Measurements from ENCODE around the gene IL24.
A peak's percentile ranks its signal among the peaks of the same experiment; 100 is the strongest.

The IL24 gene

GRCh38 chr1:206904423-206905142 is 7.3 kb downstream of the IL24 start:
- H3K9me3 ChIP-seq (ENCODE audit: control insufficient read depth, insufficient read depth, low read length) = no peaks in the 10 kb centered on the region
- no peak overlapping the region for H3K9ac ChIP-seq (ENCODE audit: low read depth, low read length)
- H3K27me3 ChIP-seq (ENCODE audit: control insufficient read depth, insufficient read depth, low read length) = peaks cover 27% of the 10 kb centered on the region
- H3K36me3 ChIP-seq (ENCODE audit: control insufficient read depth, insufficient read depth, low read length) = no peaks in the 10 kb centered on the region
- no peak overlapping the region for H3K27ac ChIP-seq (ENCODE audit: low read depth, low read length)
- H3K4me3 ChIP-seq (ENCODE audit: low read depth, low read length) = no peak overlapping the region
- peaks cover 9% of the 10 kb centered on the region for H3K4me1 ChIP-seq (ENCODE audit: control insufficient read depth, insufficient read depth, low read length)

DNA sequence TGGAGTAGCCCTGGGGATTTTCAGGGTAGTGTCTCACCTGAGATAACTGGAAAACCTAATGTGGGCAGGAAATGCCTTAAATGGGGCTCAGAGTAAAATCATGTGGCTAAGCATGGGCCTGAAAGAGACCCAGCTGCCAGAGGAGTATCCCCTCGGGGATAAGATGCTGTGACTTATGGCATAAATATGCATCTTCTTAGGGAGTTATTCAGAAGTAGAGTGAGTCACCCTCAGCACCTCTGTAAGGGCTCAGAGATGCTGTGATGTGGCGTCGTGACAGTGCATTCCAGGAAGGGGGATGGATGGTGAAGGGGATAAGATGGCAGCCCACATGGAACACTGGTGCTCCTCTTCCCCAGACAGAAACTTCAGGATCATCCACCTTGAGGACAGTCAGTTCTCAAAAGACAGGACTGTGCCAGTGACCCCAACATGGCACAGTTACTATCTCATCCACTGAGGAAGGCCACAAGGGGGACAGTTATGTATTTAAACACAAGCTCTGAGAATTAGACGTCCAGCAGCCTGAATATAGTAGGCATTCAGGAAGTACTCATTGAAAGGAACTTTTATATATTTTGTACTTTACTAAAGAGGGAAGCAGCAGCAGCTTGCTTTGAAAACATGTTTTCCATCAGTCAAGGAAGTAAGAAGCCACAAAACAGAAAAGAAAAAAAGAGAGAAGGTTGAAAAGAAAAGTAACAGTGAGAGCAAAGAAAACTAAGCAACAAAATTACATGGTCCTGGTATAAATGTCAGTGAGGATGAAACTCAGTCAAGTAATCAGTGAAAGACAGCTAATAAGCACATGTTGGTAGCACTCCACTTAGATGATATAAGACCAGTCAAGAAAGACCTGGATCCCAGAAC is 8.3 kb downstream of the IL24 start:
- Histone ChIP-seq H3K36me3 (ENCODE audit: control insufficient read depth, insufficient read depth, low read length) (no peaks in the 10 kb centered on the region), H3K27ac (ENCODE audit: low read depth, low read length) (no peak overlapping the region), H3K4me3 (ENCODE audit: low read depth, low read length) (no peak overlapping the region), H3K4me1 (ENCODE audit: control insufficient read depth, insufficient read depth, low read length) (peaks cover 9% of the 10 kb centered on the region), H3K27me3 (ENCODE audit: control insufficient read depth, insufficient read depth, low read length) (peaks cover 37% of the 10 kb centered on the region), H3K9ac (ENCODE audit: low read depth, low read length) (no peak overlapping the region), H3K9me3 (ENCODE audit: control insufficient read depth, insufficient read depth, low read length) (no peaks in the 10 kb centered on the region)

- peaks cover 9% of the 10 kb centered on the region for H3K4me1 ChIP-seq (ENCODE audit: control insufficient read depth, insufficient read depth, low read length)
- H3K4me3 ChIP-seq (ENCODE audit: low read depth, low read length) = no peak overlapping the region
- H3K36me3 ChIP-seq (ENCODE audit: control insufficient read depth, insufficient read depth, low read length) = no peaks in the 10 kb centered on the region
- H3K27ac ChIP-seq (ENCODE audit: low read depth, low read length) = no peak overlapping the region
- H3K9me3 ChIP-seq (ENCODE audit: control insufficient read depth, insufficient read depth, low read length) = no peaks in the 10 kb centered on the region
- H3K27me3 ChIP-seq (ENCODE audit: control insufficient read depth, insufficient read depth, low read length) = peaks cover 42% of the 10 kb centered on the region
- no peak overlapping the region for H3K9ac ChIP-seq (ENCODE audit: low read depth, low read length)
Observed at GRCh38 chr1:206907304-206907991, 10.2 kb downstream of the IL24 start.

GRCh38 chr1:206908038-206908437 is 10.8 kb downstream of the IL24 start:
- Histone ChIP-seq H3K36me3 (ENCODE audit: control insufficient read depth, insufficient read depth, low read length) (no peaks in the 10 kb centered on the region), H3K9me3 (ENCODE audit: control insufficient read depth, insufficient read depth, low read length) (no peaks in the 10 kb centered on the region), H3K4me3 (ENCODE audit: low read depth, low read length) (no peak overlapping the region), H3K27ac (ENCODE audit: low read depth, low read length) (no peak overlapping the region), H3K4me1 (ENCODE audit: control insufficient read depth, insufficient read depth, low read length) (peaks cover 9% of the 10 kb centered on the region), H3K9ac (ENCODE audit: low read depth, low read length) (no peak overlapping the region), H3K27me3 (ENCODE audit: control insufficient read depth, insufficient read depth, low read length) (peaks cover 42% of the 10 kb centered on the region)

- H3K9ac ChIP-seq (ENCODE audit: low read depth, low read length) = no peak overlapping the region
- H3K4me1 ChIP-seq (ENCODE audit: control insufficient read depth, insufficient read depth, low read length) = peaks cover 9% of the 10 kb centered on the region
- H3K27ac ChIP-seq (ENCODE audit: low read depth, low read length) = no peak overlapping the region
- no peaks in the 10 kb centered on the region for H3K36me3 ChIP-seq (ENCODE audit: control insufficient read depth, insufficient read depth, low read length)
- no peaks in the 10 kb centered on the region for H3K9me3 ChIP-seq (ENCODE audit: control insufficient read depth, insufficient read depth, low read length)
- H3K4me3 ChIP-seq (ENCODE audit: low read depth, low read length) = peak overlapping the region; percentile 72
- H3K27me3 ChIP-seq (ENCODE audit: control insufficient read depth, insufficient read depth, low read length) = peaks cover 42% of the 10 kb centered on the region
Observed at GRCh38 chr1:206909161-206909882, 12.1 kb downstream of the IL24 start.

- H3K9me3 ChIP-seq (ENCODE audit: control insufficient read depth, insufficient read depth, low read length) = no peaks in the 10 kb centered on the region
- H3K27ac ChIP-seq (ENCODE audit: low read depth, low read length) = no peak overlapping the region
- H3K27me3 ChIP-seq (ENCODE audit: control insufficient read depth, insufficient read depth, low read length) = peaks cover 42% of the 10 kb centered on the region
- no peak overlapping the region for H3K9ac ChIP-seq (ENCODE audit: low read depth, low read length)
- H3K4me3 ChIP-seq (ENCODE audit: low read depth, low read length) = peak overlapping the region; percentile 72
- no peaks in the 10 kb centered on the region for H3K36me3 ChIP-seq (ENCODE audit: control insufficient read depth, insufficient read depth, low read length)
- peaks cover 9% of the 10 kb centered on the region for H3K4me1 ChIP-seq (ENCODE audit: control insufficient read depth, insufficient read depth, low read length)
Observed at GRCh38 chr1:206909883-206910318, 12.7 kb downstream of the IL24 start.

DNA sequence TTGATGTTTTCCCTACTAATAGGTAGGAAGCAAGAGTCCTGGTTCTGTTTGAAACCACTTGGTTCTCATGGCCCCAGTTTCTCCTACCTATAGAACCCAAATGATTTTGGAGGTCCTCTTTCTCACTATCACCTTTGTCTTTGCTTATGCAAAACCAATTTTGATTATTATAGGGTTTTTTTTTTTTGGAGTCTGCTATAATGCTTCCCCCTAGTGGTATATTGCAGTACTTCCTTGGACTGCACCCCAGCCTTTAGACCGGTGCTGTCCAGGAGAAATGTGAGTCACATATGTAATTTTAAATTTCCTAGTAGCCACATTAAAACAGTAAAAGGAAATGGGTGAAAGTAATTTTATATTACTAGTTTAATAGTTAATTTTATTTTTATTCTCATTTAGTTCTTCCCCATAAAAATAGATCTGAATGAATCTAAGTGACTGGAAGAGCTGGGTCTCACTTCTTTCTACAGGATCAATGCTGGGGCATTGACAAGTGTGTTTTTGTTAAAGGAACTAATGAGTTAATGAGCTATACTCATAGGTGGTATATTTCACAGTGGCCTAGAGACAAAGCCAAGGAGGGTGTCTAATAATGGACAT is 13.9 kb downstream of the IL24 start:
- peaks cover 42% of the 10 kb centered on the region for H3K27me3 ChIP-seq (ENCODE audit: control insufficient read depth, insufficient read depth, low read length)
- H3K27ac ChIP-seq (ENCODE audit: low read depth, low read length) = no peak overlapping the region
- H3K9ac ChIP-seq (ENCODE audit: low read depth, low read length) = no peak overlapping the region
- H3K4me1 ChIP-seq (ENCODE audit: control insufficient read depth, insufficient read depth, low read length) = peaks cover 9% of the 10 kb centered on the region
- no peaks in the 10 kb centered on the region for H3K36me3 ChIP-seq (ENCODE audit: control insufficient read depth, insufficient read depth, low read length)
- H3K9me3 ChIP-seq (ENCODE audit: control insufficient read depth, insufficient read depth, low read length) = no peaks in the 10 kb centered on the region
- no peak overlapping the region for H3K4me3 ChIP-seq (ENCODE audit: low read depth, low read length)

GRCh38 chr1:206912445-206913095 is 15.3 kb downstream of the IL24 start:
- Histone ChIP-seq H3K27ac (ENCODE audit: low read depth, low read length) (no peak overlapping the region), H3K9me3 (ENCODE audit: control insufficient read depth, insufficient read depth, low read length) (no peaks in the 10 kb centered on the region), H3K36me3 (ENCODE audit: control insufficient read depth, insufficient read depth, low read length) (no peaks in the 10 kb centered on the region), H3K9ac (ENCODE audit: low read depth, low read length) (no peak overlapping the region), H3K4me3 (ENCODE audit: low read depth, low read length) (no peak overlapping the region), H3K4me1 (ENCODE audit: control insufficient read depth, insufficient read depth, low read length) (peaks cover 6% of the 10 kb centered on the region), H3K27me3 (ENCODE audit: control insufficient read depth, insufficient read depth, low read length) (peaks cover 32% of the 10 kb centered on the region)

DNA sequence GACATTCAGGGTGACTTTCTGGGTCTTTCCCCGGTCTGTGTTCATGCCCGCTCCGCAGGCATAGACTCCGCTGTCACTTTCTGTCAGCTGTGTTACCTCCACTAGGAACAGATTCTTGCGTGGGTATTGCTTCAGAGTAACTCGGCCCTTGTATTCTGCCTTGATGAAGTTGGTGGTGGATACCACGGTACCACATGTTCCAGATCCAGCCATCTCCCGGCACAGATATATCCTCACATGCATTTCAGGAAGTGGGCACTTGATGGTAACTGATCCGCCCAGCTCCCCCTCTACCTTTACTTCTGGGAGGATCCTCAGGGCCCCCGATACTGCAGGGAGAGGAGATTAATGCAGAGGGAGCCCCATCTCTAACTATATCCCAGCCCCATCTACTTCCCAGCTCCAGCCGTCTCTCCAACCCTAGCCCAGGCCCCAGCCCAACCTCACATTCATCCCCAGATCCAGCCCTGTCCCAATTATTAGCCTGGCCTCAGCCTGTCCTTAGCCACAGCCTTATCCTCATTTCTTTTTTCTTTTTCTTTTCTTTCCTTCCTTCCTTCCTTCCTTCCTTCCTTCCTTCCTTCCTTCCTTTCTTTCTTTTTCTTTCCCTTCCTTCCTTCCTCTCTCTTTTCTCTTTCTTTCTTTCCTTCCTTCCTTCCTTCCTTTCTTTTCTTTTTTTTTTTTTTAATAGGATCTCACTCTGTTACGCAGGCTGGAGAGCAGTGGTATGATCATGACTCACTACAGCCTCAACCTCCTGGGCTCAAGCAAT is 16.7 kb downstream of the IL24 start:
- H3K9ac ChIP-seq (ENCODE audit: low read depth, low read length) = no peak overlapping the region
- peaks cover 2% of the 10 kb centered on the region for H3K4me1 ChIP-seq (ENCODE audit: control insufficient read depth, insufficient read depth, low read length)
- no peak overlapping the region for H3K4me3 ChIP-seq (ENCODE audit: low read depth, low read length)
- no peak overlapping the region for H3K27ac ChIP-seq (ENCODE audit: low read depth, low read length)
- no peaks in the 10 kb centered on the region for H3K9me3 ChIP-seq (ENCODE audit: control insufficient read depth, insufficient read depth, low read length)
- H3K36me3 ChIP-seq (ENCODE audit: control insufficient read depth, insufficient read depth, low read length) = no peaks in the 10 kb centered on the region
- H3K27me3 ChIP-seq (ENCODE audit: control insufficient read depth, insufficient read depth, low read length) = peaks cover 19% of the 10 kb centered on the region

Measured in HUES48 (cell line).